A549 (cell line): ENCODE results near the gene HEG1.

Experiments used
- CBX2 ChIP-seq: fragments of 200-600 bp; sonication (generic); IDR thresholded peaks from 2 replicates; pipeline ENCODE4 v1.6.1; 2016; ENCODE audit warnings: low read depth, mild to moderate bottlenecking, borderline replicate concordance
- CTCF ChIP-seq: fragments of >200 bp; sonication (Bioruptor Twin); formaldehyde crosslinking; IDR thresholded peaks from 3 replicates; pipeline ENCODE4 v1.5.1; 2016
- POLR2A ChIP-seq: IDR thresholded peaks from 2 replicates; pipeline ENCODE4 v1.6.1; 2012; ENCODE audit warnings: mild to moderate bottlenecking, low read length
- SMC3 ChIP-seq: fragments of >200 bp; sonication (Bioruptor Twin); formaldehyde crosslinking; IDR thresholded peaks from 3 replicates; pipeline ENCODE4 v1.6.1; 2018; ENCODE audit warnings: inconsistent platforms

GRCh38 chr3:125054062-125054448 lies 1.7 kb downstream of the HEG1 start:
- TF ChIP-seq SMC3 (no peak), CTCF (no peak), POLR2A (no peak), CBX2 (no peak)
